KMS-11 (cell line): ENCODE data around the gene HES6.

Experiments used
- H2AFZ ChIP-seq: fragments of 200-600 bp; sonication (generic); 2 replicates; pipeline ENCODE4 v1.6.1; 2016; ENCODE audit warnings: antibody characterized with exemption, mixed run types, low read depth
- H3K27ac ChIP-seq: fragments of 200-600 bp; sonication (generic); 2 replicates; pipeline ENCODE4 v1.6.1; 2016; ENCODE audit warnings: mild to moderate bottlenecking, mixed run types
- H3K27me3 ChIP-seq: fragments of 200-600 bp; sonication (generic); 2 replicates; pipeline ENCODE4 v1.6.1; 2017; ENCODE audit warnings: mild to moderate bottlenecking, low read depth, mixed run types, moderate library complexity; ENCODE audit not compliant: insufficient read depth
- H3K36me3 ChIP-seq: fragments of 200-600 bp; sonication (generic); 2 replicates; pipeline ENCODE4 v1.6.1; 2017; ENCODE audit warnings: mild to moderate bottlenecking, mixed run types; ENCODE audit not compliant: insufficient read depth
- H3K4me1 ChIP-seq: fragments of 200-600 bp; sonication (generic); 2 replicates; pipeline ENCODE4 v1.6.1; 2016; ENCODE audit warnings: mild to moderate bottlenecking, low read depth, mixed run types; ENCODE audit not compliant: poor library complexity, severe bottlenecking
- H3K4me2 ChIP-seq: fragments of 200-600 bp; sonication (generic); 2 replicates; pipeline ENCODE4 v1.7.0; 2016; ENCODE audit warnings: mild to moderate bottlenecking, mixed run types
- H3K4me3 ChIP-seq: fragments of 200-600 bp; sonication (generic); IDR thresholded peaks from 2 replicates; pipeline ENCODE4 v1.6.1; 2017; ENCODE audit warnings: low read depth, low read length, mixed read lengths; ENCODE audit not compliant: insufficient read depth
- H3K79me2 ChIP-seq: fragments of 200-600 bp; sonication (generic); 2 replicates; pipeline ENCODE4 v1.6.1; 2016; ENCODE audit warnings: low read depth, mixed run types; ENCODE audit not compliant: insufficient read depth
- H3K9ac ChIP-seq: fragments of 200-600 bp; sonication (generic); 2 replicates; pipeline ENCODE4 v1.6.1; 2016; ENCODE audit warnings: mild to moderate bottlenecking, mixed run types
- H4K20me1 ChIP-seq: fragments of 200-600 bp; sonication (generic); 2 replicates; pipeline ENCODE4 v1.6.1; 2016; ENCODE audit warnings: mild to moderate bottlenecking, mixed run types; ENCODE audit not compliant: insufficient read depth
- TF ChIP-seq, protein P1 (sequence below): fragments of 200-600 bp; sonication (generic); conservative IDR thresholded peaks from 2 replicates; pipeline ENCODE4 v1.6.1; 2017; ENCODE audit warnings: low read depth, mild to moderate bottlenecking, antibody characterized with exemption, low read length, moderate library complexity, mixed read lengths

Gene HES6

DNA sequence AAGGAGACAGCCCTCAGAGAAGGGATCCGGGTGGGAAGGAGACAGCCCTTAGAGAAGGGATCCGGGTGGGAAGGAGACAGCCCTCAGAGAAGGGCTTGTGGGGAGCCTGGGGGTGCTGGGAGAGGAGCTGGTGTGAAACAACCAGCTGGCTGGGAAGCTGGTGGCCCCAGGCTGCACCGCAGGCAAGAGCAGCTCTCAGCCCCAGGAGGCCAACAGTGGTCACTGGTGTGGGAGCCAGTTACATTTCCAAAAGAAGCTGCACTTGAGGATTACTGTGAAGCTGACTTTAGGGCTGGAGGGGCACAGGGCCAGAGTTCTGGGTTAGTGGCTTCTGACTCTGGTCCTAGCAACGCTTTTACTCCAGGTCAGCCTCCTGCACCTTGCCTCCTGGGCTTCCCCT is 3.3 kb downstream of the HES6 start:
- H3K4me1 ChIP-seq, result peaks cover 22% of the 10 kb centered on the region
- H3K79me2 ChIP-seq, result peaks cover 18% of the 10 kb centered on the region
- no peak overlapping the region for H3K4me3 ChIP-seq
- H3K27me3 ChIP-seq, result no peaks in the 10 kb centered on the region
- no peak overlapping the region for H2AFZ ChIP-seq
- TF ChIP-seq, protein P1, sequence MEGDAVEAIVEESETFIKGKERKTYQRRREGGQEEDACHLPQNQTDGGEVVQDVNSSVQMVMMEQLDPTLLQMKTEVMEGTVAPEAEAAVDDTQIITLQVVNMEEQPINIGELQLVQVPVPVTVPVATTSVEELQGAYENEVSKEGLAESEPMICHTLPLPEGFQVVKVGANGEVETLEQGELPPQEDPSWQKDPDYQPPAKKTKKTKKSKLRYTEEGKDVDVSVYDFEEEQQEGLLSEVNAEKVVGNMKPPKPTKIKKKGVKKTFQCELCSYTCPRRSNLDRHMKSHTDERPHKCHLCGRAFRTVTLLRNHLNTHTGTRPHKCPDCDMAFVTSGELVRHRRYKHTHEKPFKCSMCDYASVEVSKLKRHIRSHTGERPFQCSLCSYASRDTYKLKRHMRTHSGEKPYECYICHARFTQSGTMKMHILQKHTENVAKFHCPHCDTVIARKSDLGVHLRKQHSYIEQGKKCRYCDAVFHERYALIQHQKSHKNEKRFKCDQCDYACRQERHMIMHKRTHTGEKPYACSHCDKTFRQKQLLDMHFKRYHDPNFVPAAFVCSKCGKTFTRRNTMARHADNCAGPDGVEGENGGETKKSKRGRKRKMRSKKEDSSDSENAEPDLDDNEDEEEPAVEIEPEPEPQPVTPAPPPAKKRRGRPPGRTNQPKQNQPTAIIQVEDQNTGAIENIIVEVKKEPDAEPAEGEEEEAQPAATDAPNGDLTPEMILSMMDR, result no peak
- no peaks in the 10 kb centered on the region; the same call in 1 of the 2 replicates for H4K20me1 ChIP-seq
- H3K9ac ChIP-seq, result no peak overlapping the region
- no peaks in the 10 kb centered on the region for H3K36me3 ChIP-seq
- H3K27ac ChIP-seq, result no peak overlapping the region
- no peak overlapping the region for H3K4me2 ChIP-seq

DNA sequence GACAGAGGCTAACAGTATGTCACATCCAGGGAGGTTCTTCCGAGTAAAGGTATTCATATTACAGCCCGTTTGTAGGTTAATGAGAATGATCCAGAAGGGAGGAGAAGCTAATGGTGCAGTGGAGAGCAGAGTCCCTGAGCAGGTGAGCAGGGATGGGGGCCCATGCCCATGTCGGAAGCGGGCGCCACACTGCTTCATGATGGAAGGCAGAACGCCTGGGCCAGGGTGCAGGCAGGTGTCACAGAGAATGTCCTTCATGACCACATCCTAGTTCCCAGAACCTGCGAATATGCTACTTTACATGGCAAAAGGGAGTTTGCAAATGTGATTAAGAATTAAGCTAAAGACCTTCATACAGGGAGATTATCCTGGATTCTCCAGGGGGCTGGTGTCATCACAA is 4.0 kb downstream of the HES6 start:
- Histone ChIP-seq H3K36me3 (no peaks in the 10 kb centered on the region), H4K20me1 (no peaks in the 10 kb centered on the region; the same call in 1 of the 2 replicates), H3K4me3 (no peak overlapping the region), H3K9ac (no peak overlapping the region), H3K27ac (no peak overlapping the region), H3K79me2 (peaks cover 18% of the 10 kb centered on the region), H3K4me2 (no peak overlapping the region), H3K4me1 (peaks cover 16% of the 10 kb centered on the region), H2AFZ (no peak overlapping the region), H3K27me3 (no peaks in the 10 kb centered on the region)
- TF ChIP-seq, protein P1, result no peak

- TF ChIP-seq, protein P1, result no peak
- no peaks in the 10 kb centered on the region for H3K36me3 ChIP-seq
- H3K27me3 ChIP-seq, result no peaks in the 10 kb centered on the region
- H4K20me1 ChIP-seq, result no peaks in the 10 kb centered on the region; the same call in 1 of the 2 replicates
- H3K4me3 ChIP-seq, result no peak overlapping the region
- H3K4me1 ChIP-seq, result peaks cover 16% of the 10 kb centered on the region
- no peak overlapping the region for H3K27ac ChIP-seq
- H3K4me2 ChIP-seq, result no peak overlapping the region
- H2AFZ ChIP-seq, result no peak overlapping the region
- peaks cover 18% of the 10 kb centered on the region for H3K79me2 ChIP-seq
- H3K9ac ChIP-seq, result no peak overlapping the region
Observed at GRCh38 chr2:238235331-238235732, 4.5 kb downstream of the HES6 start.

GRCh38 chr2:238233625-238234024 is 6.2 kb downstream of the HES6 start:
- H2AFZ ChIP-seq, result no peak overlapping the region
- H4K20me1 ChIP-seq, result no peaks in the 10 kb centered on the region; the same call in 1 of the 2 replicates
- H3K27me3 ChIP-seq, result no peaks in the 10 kb centered on the region
- no peak overlapping the region for H3K4me3 ChIP-seq
- H3K27ac ChIP-seq, result no peak overlapping the region
- TF ChIP-seq, protein P1, result no peak
- H3K4me1 ChIP-seq, result peaks cover 15% of the 10 kb centered on the region
- H3K9ac ChIP-seq, result no peak overlapping the region
- peaks cover 12% of the 10 kb centered on the region for H3K79me2 ChIP-seq
- no peaks in the 10 kb centered on the region for H3K36me3 ChIP-seq
- H3K4me2 ChIP-seq, result no peak overlapping the region
